Cardiac muscle cell (in vitro differentiated cells and primary cell): Measurements from ENCODE around the gene CHCHD6. TPM values are rescaled to one million over a fixed set of nuclear protein-coding genes. Genes with fewer than 3 reads are reported as not detected.

Source experiments
- DNase-seq, 2 donors: peaks; one replicate each; pipeline versions ENCODE4 v3.0.0 to v3.0.0-alpha.2; 2010 to 2017; ENCODE audit warnings: low read depth in 1 of 2, low spot score in 1 of 2
- H3K27ac ChIP-seq: fragments of 200-600 bp; sonication (generic); 2 replicates; pipeline ENCODE4 v1.5.1; 2016
- H3K27me3 ChIP-seq: fragments of 200-600 bp; sonication (generic); 2 replicates; pipeline ENCODE4 v1.6.0; 2016; ENCODE audit warnings: control low read depth
- H3K36me3 ChIP-seq: fragments of 200-600 bp; sonication (generic); 2 replicates; pipeline ENCODE4 v1.5.1; 2016; ENCODE audit warnings: control low read depth
- H3K4me1 ChIP-seq: fragments of 200-600 bp; sonication (generic); 2 replicates; pipeline ENCODE4 v1.8.1; 2017; ENCODE audit warnings: low read depth, mild to moderate bottlenecking, mixed run types
- H3K4me3 ChIP-seq: fragments of 200-600 bp; sonication (generic); 2 replicates; pipeline ENCODE4 v1.5.1; 2016; ENCODE audit warnings: mild to moderate bottlenecking
- H3K9me3 ChIP-seq: fragments of 200-600 bp; sonication (generic); 2 replicates; pipeline ENCODE4 v1.5.1; 2017; ENCODE audit warnings: low read depth, mild to moderate bottlenecking, control low read depth
- polyA plus RNA-seq: library from polyadenylated mRNA; unstranded; fragments of >200 nt; fragmentation: Nextera tagmentation; extraction: Ambion mirVana; gene quantifications from 2 replicates; pipeline ENCODE4 v1.2.1, GENCODE V29; 2016
- total RNA-seq: library from RNA; depleted of rRNA; stranded (reverse); fragments of >200 nt; gene quantifications from 2 replicates; pipeline ENCODE4 v1.2.3, GENCODE V29; 2016
- TF ChIP-seq, protein P1 (sequence below): IDR thresholded peaks from 2 replicates; pipeline ENCODE4 v1.5.1; 2012; ENCODE audit warnings: low read depth, mild to moderate bottlenecking, low read length

CHCHD6 gene
- total and polyA plus RNA-seq, 2 experiments from 2014 or later: 76.0 to 102 TPM

DNA sequence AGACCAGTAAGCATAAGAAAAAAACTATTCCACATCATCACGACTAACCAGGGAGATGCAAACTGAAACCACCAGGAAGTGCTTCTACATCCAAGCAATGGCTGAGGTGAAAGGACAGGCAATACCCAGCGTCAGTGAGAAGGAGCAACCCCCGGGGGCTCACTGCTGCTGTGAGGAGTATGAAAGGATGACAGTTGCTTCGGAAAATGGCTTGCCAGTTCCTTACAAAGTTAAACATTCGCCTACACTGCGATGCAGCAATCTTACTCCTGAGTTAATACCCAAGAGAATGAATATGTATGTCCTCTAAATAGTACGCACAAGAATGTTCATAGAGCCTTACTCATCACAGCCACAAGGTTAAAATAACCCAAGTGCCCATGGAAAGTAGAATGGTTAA is 265.5 kb downstream of the CHCHD6 start:
- no peak overlapping the region for H3K27ac ChIP-seq
- DNase-seq: peak in 1 of 2 donors; percentile 11
- TF ChIP-seq, protein P1, sequence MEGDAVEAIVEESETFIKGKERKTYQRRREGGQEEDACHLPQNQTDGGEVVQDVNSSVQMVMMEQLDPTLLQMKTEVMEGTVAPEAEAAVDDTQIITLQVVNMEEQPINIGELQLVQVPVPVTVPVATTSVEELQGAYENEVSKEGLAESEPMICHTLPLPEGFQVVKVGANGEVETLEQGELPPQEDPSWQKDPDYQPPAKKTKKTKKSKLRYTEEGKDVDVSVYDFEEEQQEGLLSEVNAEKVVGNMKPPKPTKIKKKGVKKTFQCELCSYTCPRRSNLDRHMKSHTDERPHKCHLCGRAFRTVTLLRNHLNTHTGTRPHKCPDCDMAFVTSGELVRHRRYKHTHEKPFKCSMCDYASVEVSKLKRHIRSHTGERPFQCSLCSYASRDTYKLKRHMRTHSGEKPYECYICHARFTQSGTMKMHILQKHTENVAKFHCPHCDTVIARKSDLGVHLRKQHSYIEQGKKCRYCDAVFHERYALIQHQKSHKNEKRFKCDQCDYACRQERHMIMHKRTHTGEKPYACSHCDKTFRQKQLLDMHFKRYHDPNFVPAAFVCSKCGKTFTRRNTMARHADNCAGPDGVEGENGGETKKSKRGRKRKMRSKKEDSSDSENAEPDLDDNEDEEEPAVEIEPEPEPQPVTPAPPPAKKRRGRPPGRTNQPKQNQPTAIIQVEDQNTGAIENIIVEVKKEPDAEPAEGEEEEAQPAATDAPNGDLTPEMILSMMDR: no peak

DNA sequence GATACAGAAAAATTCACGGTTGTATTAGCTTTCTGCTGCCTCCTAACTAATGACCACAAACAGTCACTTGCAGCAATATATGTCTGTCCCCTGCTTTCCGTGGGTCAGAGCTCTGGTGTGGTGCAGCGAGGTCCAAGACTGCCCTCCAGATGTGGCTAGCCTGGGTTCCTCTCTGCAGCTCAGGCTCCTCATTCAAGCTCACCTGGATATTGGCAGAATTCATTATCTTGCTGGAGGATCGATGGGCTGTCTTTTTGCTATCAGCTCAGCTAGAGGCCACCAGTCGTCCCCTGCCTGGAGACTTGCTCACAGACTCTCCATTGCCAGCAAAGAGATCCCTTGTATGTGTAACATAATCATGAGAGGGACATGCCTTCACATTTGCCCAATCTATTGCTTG is 266.1 kb downstream of the CHCHD6 start:
- Histone ChIP-seq H3K27ac (no peak overlapping the region), H3K9me3 (no peaks in the 10 kb centered on the region), H3K36me3 (no peaks in the 10 kb centered on the region), H3K4me3 (no peak overlapping the region), H3K4me1 (no peaks in the 10 kb centered on the region), H3K27me3 (no peaks in the 10 kb centered on the region)
- TF ChIP-seq, protein P1: no peak
- DNase-seq: no peak

More for the DNA sequence above, 265.5 kb downstream of the CHCHD6 start:
- Histone ChIP-seq H3K4me3 (no peak overlapping the region), H3K36me3 (no peaks in the 10 kb centered on the region), H3K9me3 (no peaks in the 10 kb centered on the region), H3K27me3 (no peaks in the 10 kb centered on the region), H3K4me1 (no peaks in the 10 kb centered on the region)

DNA sequence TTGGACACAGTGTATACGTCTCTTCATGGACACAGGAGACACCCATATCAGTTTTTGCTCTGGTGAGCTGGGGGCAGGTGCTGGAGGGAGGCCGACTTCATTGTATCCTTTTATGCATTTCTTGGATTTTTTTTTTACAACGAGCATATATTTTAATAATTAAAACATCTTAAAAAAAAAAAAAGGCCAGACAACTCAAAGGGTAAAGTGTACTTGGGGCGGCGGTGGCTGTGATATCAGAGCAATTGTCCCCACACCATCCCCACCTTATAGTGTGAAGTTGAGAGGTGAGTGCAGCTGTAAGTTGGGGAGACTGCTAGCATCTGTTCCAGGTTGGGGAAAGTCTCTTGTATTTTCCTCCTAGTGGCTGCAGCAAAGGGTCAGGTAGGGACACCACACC is 266.9 kb downstream of the CHCHD6 start:
- H3K27me3 ChIP-seq: no peaks in the 10 kb centered on the region
- H3K9me3 ChIP-seq: no peaks in the 10 kb centered on the region
- H3K27ac ChIP-seq: no peak overlapping the region
- no peak overlapping the region for H3K4me3 ChIP-seq
- TF ChIP-seq, protein P1: no peak
- no peaks in the 10 kb centered on the region for H3K36me3 ChIP-seq
- no peaks in the 10 kb centered on the region for H3K4me1 ChIP-seq
- no peak for DNase-seq

DNA sequence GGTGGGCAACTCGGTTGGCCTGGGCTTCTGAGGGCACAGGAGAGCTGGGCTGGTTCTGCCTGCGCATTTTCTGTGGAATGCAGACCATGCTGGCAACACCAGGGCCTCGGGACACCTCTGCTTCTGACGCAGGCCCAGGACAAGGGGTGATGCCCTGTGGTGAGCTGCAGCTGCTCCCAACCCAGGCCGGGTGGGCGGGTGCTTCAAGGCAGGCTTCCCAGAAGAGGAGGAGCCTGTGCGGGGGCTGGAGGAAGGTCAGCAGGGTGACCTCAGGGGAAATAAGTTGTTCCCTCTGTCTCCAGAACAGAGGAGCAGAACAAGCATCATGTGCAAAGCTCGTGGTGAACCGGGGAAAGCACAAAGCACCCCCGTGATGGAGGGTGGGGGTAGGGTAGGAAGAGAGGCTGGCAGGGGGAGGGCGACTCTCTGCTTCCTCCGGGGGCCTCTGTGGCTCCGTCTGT is 267.9 kb downstream of the CHCHD6 start:
- Histone ChIP-seq H3K4me1 (no peaks in the 10 kb centered on the region), H3K36me3 (no peaks in the 10 kb centered on the region), H3K9me3 (no peaks in the 10 kb centered on the region), H3K27me3 (no peaks in the 10 kb centered on the region), H3K4me3 (no peak overlapping the region), H3K27ac (no peak overlapping the region)
- DNase-seq: peak in 1 of 2 donors; percentile 84
- TF ChIP-seq, protein P1: no peak

DNA sequence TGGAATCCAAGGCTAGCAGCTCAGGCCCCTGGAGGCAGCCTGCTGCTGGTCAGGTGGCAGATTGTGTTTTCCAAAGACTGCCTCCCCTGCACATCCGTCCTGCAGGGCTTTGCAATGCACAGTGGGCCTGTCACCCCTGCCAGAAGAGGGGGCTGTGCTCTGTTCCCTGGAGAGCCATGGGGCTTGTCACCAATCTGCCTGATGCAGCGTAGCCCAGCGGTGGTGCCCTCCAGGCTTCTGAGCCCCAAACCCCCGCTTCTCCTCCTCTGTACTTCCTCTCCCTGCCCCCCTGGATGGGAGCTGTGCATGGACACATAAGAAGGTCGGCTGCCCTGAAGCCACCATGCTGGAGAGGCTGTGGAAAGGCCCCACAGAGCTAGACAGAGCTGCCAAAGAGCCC is 268.8 kb downstream of the CHCHD6 start:
- no peaks in the 10 kb centered on the region for H3K4me1 ChIP-seq
- no peaks in the 10 kb centered on the region for H3K9me3 ChIP-seq
- no peaks in the 10 kb centered on the region for H3K36me3 ChIP-seq
- DNase-seq: no peak
- H3K27me3 ChIP-seq: no peaks in the 10 kb centered on the region
- no peak overlapping the region for H3K27ac ChIP-seq
- H3K4me3 ChIP-seq: no peak overlapping the region
- TF ChIP-seq, protein P1: no peak

DNA sequence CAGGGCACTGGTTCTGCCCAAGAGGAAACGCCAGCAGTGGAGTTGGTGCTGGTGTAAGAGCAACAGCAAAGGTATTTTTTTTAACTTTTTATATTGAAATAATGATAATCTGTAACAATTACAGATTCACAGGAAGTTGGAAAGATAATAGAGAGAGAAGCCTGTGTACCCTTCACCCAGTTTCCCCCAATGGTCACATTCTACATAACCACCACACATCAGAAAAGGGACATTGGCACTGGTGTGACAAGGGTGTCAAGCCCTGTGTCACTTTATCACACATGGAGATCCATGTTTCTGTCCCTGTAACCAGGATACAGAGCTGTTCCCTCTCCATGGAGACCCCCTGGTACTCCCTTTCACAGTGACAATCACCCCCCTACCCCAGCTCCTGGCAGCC is 269.8 kb downstream of the CHCHD6 start:
- H3K4me1 ChIP-seq: no peaks in the 10 kb centered on the region
- no peaks in the 10 kb centered on the region for H3K9me3 ChIP-seq
- no peaks in the 10 kb centered on the region for H3K36me3 ChIP-seq
- H3K27ac ChIP-seq: no peak overlapping the region
- TF ChIP-seq, protein P1: no peak
- no peak for DNase-seq
- no peak overlapping the region for H3K4me3 ChIP-seq
- no peaks in the 10 kb centered on the region for H3K27me3 ChIP-seq
